Measurements from ENCODE around the gene KIRREL3. TPM values are rescaled to one million over a fixed set of nuclear protein-coding genes. Genes with fewer than 3 reads are reported as not detected.
A peak's percentile ranks its signal among the peaks of the same experiment; 100 is the strongest.

Gene KIRREL3
- total and polyA plus RNA-seq, 10 donors, result 0.50 to 5.4 (median 2.0) TPM

DNA sequence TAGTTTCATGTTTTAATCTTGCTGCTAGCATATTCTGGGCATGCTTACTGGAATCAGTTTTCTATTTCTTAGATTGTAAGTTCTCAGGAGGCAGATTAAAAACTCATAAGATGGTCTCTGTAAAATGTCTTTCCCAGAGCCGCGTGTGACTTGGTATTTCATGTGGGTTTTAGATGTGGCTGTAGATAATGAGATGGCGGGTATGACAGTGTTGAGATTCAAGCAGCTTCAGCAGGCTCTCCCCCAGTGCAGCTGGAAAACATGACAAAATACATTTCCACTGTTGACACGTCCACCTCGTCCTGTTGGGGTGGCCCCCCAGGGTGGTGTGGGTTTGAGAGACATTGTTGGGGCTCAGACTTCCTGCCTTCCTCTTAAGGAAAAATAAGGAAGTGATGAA is 106.8 kb downstream of the KIRREL3 start:
- H3K9me3 ChIP-seq, result peaks cover 0 to 27% (median 15%) of the 10 kb centered on the region in 8 donors
- H3K4me3 ChIP-seq, result no peak overlapping the region
- TF ChIP-seq, protein P1, sequence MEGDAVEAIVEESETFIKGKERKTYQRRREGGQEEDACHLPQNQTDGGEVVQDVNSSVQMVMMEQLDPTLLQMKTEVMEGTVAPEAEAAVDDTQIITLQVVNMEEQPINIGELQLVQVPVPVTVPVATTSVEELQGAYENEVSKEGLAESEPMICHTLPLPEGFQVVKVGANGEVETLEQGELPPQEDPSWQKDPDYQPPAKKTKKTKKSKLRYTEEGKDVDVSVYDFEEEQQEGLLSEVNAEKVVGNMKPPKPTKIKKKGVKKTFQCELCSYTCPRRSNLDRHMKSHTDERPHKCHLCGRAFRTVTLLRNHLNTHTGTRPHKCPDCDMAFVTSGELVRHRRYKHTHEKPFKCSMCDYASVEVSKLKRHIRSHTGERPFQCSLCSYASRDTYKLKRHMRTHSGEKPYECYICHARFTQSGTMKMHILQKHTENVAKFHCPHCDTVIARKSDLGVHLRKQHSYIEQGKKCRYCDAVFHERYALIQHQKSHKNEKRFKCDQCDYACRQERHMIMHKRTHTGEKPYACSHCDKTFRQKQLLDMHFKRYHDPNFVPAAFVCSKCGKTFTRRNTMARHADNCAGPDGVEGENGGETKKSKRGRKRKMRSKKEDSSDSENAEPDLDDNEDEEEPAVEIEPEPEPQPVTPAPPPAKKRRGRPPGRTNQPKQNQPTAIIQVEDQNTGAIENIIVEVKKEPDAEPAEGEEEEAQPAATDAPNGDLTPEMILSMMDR (IDR thresholded peaks at IDR 0.05 in 8 of 11, conservative IDR thresholded peaks at IDR 0.05 in 3 of 11), result no peak
- TF ChIP-seq POLR2A (IDR thresholded peaks at IDR 0.05), result no peak
- no peak for TF ChIP-seq POLR2AphosphoS5 (IDR thresholded peaks at IDR 0.05)
- no peaks in the 10 kb centered on the region for H3K27me3 ChIP-seq (replicated peaks in 1 of 7)
- WGBS, 5 donors, result 16 to 32% (median 22%) methylated on average over 5 of the region's 5 CpGs
- intact Hi-C loops (cut with DNase I; ENCODE audit: low total_unique reads), result no loop called here
- DNase-seq, result no peak
- no peaks in the 10 kb centered on the region for H3K36me3 ChIP-seq
- H3K4me1 ChIP-seq, result peaks cover 0 to 14% (median 2%) of the 10 kb centered on the region in 6 donors
- H3K27ac ChIP-seq, result no peak overlapping the region

- no peaks in the 10 kb centered on the region for H3K36me3 ChIP-seq
- H3K9me3 ChIP-seq, result peaks cover 0 to 27% (median 15%) of the 10 kb centered on the region in 8 donors
- intact Hi-C loops (cut with DNase I; ENCODE audit: low total_unique reads), result no loop called here
- no peak for DNase-seq
- peaks cover 0 to 14% (median 2%) of the 10 kb centered on the region in 6 donors for H3K4me1 ChIP-seq
- H3K4me3 ChIP-seq, result no peak overlapping the region
- H3K27ac ChIP-seq, result no peak overlapping the region
- WGBS, 5 donors, result 67 to 81% (median 75%) methylated on average over 9 of the region's 9 CpGs
- no peak for TF ChIP-seq POLR2A (IDR thresholded peaks at IDR 0.05)
- TF ChIP-seq POLR2AphosphoS5 (IDR thresholded peaks at IDR 0.05), result no peak
- TF ChIP-seq, protein P1 (IDR thresholded peaks at IDR 0.05 in 8 of 11, conservative IDR thresholded peaks at IDR 0.05 in 3 of 11), result no peak
- H3K27me3 ChIP-seq (replicated peaks in 1 of 7), result no peaks in the 10 kb centered on the region
Observed at GRCh38 chr11:126892756-126893155, 107.8 kb downstream of the KIRREL3 start.

DNA sequence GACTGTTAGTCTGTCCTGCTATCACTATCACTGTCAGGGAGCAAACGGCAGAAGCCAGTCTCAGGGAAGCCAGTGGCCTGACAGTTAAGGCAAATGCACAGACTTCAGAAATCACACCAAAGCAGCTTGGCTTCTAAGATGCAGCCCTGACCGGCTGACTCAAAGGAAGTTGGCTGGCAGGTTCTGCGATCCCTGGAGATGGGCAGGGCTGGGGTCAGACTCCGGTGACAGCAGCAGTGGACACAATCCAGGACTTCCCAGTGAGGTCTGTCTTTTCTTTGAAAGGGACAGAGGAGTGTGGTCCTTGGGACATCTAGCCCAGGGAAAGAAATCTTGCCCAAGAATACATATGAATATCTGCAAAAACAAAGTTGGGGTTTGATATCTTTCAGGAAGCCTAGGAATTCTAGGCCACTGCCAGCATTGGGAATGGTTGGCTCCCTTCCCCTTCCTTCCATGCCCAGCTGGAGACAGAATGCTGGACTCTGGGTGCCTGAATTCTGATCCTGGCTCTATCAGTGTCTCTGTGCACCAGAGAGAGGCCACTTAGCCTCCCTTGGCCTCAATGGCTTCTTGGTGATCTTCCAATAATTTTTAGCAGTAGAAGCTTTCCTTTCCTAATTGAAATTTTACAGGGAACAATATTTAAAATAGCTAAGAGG is 108.9 kb downstream of the KIRREL3 start:
- Histone ChIP-seq H3K4me1 (peaks cover 0 to 14% (median 2%) of the 10 kb centered on the region in 6 donors), H3K9me3 (peaks cover 0 to 20% (median 11%) of the 10 kb centered on the region in 8 donors), H3K4me3 (no peak overlapping the region), H3K36me3 (no peaks in the 10 kb centered on the region), H3K27me3 (replicated peaks in 1 of 7) (no peaks in the 10 kb centered on the region), H3K27ac (peak overlapping the region in 3 of 8 donors; percentile 11 to 29 (median 15))
- no peak for DNase-seq
- intact Hi-C loops (cut with DNase I; ENCODE audit: low total_unique reads), result no loop called here
- WGBS, 5 donors, result 34 to 89% (median 66%) methylated on average over 4 of the region's 4 CpGs
- TF ChIP-seq POLR2AphosphoS5 (IDR thresholded peaks at IDR 0.05), result peak in 1 of 3 donors; percentile 50
- TF ChIP-seq POLR2A (IDR thresholded peaks at IDR 0.05), result no peak

- Histone ChIP-seq H3K27ac (no peak overlapping the region), H3K4me1 (peaks cover 0 to 14% (median 2%) of the 10 kb centered on the region in 6 donors), H3K36me3 (no peaks in the 10 kb centered on the region), H3K4me3 (no peak overlapping the region), H3K9me3 (peaks cover 0 to 9% (median 2%) of the 10 kb centered on the region in 8 donors), H3K27me3 (replicated peaks in 1 of 7) (no peaks in the 10 kb centered on the region)
- WGBS, 5 donors, result 82 to 90% (median 86%) methylated on average over 7 of the region's 7 CpGs
- intact Hi-C loops (cut with DNase I; ENCODE audit: low total_unique reads), result no loop called here
- DNase-seq, result no peak
- TF ChIP-seq, protein P1 (IDR thresholded peaks at IDR 0.05 in 8 of 11, conservative IDR thresholded peaks at IDR 0.05 in 3 of 11), result no peak
- TF ChIP-seq POLR2A (IDR thresholded peaks at IDR 0.05) (no peak), POLR2AphosphoS5 (IDR thresholded peaks at IDR 0.05) (no peak)
Observed at GRCh38 chr11:126890561-126890960, 110.0 kb downstream of the KIRREL3 start.
